Stomach (tissue), 4 donors: ENCODE measurements around the gene KCNF1.

ENCODE experiments used
- POLR2A ChIP-seq, 4 donors: fragments of 450-650 bp; IDR thresholded peaks; one replicate each; pipeline ENCODE4 v1.6.1; 2016; ENCODE audit warnings: antibody characterized with exemption in 4 of 4, control low read depth in 2 of 4, mild to moderate bottlenecking in 1 of 4, moderate library complexity in 1 of 4
- TF ChIP-seq, protein P1 (sequence below), 7 experiments: fragments of 450-650 bp in 4 of 7; fragments of 200-600 bp in 3 of 7; sonication (generic) in 3 of 7; IDR thresholded peaks; one replicate each; pipeline ENCODE4 v1.5.1; 2016 to 2019; ENCODE audit warnings: antibody characterized with exemption in 7 of 7, control low read depth in 2 of 7, mild to moderate bottlenecking in 1 of 7

- TF ChIP-seq POLR2A (IDR thresholded peaks at IDR 0.05) = no peak
- TF ChIP-seq, protein P1, sequence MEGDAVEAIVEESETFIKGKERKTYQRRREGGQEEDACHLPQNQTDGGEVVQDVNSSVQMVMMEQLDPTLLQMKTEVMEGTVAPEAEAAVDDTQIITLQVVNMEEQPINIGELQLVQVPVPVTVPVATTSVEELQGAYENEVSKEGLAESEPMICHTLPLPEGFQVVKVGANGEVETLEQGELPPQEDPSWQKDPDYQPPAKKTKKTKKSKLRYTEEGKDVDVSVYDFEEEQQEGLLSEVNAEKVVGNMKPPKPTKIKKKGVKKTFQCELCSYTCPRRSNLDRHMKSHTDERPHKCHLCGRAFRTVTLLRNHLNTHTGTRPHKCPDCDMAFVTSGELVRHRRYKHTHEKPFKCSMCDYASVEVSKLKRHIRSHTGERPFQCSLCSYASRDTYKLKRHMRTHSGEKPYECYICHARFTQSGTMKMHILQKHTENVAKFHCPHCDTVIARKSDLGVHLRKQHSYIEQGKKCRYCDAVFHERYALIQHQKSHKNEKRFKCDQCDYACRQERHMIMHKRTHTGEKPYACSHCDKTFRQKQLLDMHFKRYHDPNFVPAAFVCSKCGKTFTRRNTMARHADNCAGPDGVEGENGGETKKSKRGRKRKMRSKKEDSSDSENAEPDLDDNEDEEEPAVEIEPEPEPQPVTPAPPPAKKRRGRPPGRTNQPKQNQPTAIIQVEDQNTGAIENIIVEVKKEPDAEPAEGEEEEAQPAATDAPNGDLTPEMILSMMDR (IDR thresholded peaks at IDR 0.05) = no peak
Observed at GRCh38 chr2:10919410-10919770, 7.7 kb downstream of the KCNF1 start.
